IPS-20b (cell line): ENCODE data around the gene ZNF536.

Experiments
- H3K27ac ChIP-seq: one replicate; pipeline ENCODE4 v1.5.1; 2013; ENCODE audit warnings: low read length
- H3K27me3 ChIP-seq: 2 replicates; pipeline ENCODE4 v1.6.1; 2013; ENCODE audit warnings: mild to moderate bottlenecking, low read length, inconsistent platforms; ENCODE audit not compliant: insufficient read depth
- H3K36me3 ChIP-seq: 2 replicates; pipeline ENCODE4 v1.6.1; 2013; ENCODE audit warnings: low read depth, mild to moderate bottlenecking, inconsistent platforms, low read length, moderate library complexity; ENCODE audit not compliant: insufficient read depth
- H3K4me1 ChIP-seq: 2 replicates; pipeline ENCODE4 v1.6.1; 2013; ENCODE audit warnings: mild to moderate bottlenecking, control low read depth, inconsistent platforms, low read length, moderate library complexity; ENCODE audit not compliant: insufficient read depth
- H3K4me3 ChIP-seq: 2 replicates; pipeline ENCODE4 v1.5.1; 2013; ENCODE audit warnings: mild to moderate bottlenecking, low read length, inconsistent platforms
- H3K9ac ChIP-seq: 2 replicates; pipeline ENCODE4 v1.6.1; 2013; ENCODE audit warnings: low read depth, mild to moderate bottlenecking, inconsistent platforms, low read length, moderate library complexity
- H3K9me3 ChIP-seq: 2 replicates; pipeline ENCODE4 v1.6.1; 2013; ENCODE audit warnings: mild to moderate bottlenecking, low read depth, low read length, inconsistent platforms; ENCODE audit not compliant: insufficient read depth

Gene ZNF536

DNA sequence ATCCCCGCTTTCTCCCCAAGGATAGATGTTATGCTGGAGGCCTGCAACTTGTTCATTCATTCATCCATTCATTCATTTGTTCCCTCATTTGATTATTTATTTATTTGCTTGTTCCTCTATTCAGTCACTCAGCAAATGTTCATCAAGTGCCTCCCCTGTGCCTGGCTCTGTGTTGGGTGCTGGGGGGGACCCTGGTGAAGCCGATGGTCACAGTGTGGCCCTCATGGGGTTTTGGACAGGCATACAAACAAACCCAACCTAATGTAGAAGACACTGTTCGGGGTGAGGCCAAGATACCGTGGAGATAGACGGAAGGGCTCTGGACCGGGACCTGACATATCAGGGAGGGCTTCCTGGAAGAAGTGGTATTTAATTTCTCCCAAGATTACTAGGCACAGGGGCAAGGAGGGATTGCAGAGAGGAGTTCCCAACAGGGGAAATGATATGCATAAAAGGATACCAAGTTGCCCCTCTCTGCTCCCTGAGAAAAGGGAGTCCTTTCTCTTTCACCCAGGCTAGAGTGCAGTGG, 58.1 kb downstream of the ZNF536 start:
- Histone ChIP-seq H3K27me3 (no peaks in the 10 kb centered on the region), H3K4me1 (no peaks in the 10 kb centered on the region), H3K9ac (no peak overlapping the region), H3K9me3 (no peaks in the 10 kb centered on the region), H3K36me3 (no peaks in the 10 kb centered on the region), H3K4me3 (no peak overlapping the region), H3K27ac (no peak overlapping the region)

DNA sequence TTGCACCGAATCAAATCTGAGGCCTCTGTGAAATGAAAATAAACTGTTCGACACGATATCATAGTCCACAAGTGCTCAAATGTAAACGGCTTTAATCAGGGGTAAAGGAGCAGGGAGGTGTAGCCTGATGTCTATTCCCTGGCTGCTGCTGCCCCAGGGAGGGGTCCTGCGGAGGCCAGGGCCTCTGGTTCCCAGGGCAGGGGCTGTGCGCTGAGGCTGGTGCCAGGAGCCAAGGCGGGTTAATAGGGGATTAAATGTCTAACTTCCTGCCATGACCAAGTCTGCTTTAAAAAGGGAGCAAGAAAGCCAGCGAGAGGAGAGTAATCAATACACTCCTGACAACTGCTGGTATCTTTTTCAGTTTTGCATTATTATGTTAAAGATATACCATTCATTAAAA, 59.4 kb downstream of the ZNF536 start:
- H3K27ac ChIP-seq: no peak overlapping the region
- no peaks in the 10 kb centered on the region for H3K9me3 ChIP-seq
- H3K4me1 ChIP-seq: no peaks in the 10 kb centered on the region
- no peaks in the 10 kb centered on the region for H3K36me3 ChIP-seq
- H3K9ac ChIP-seq: no peak overlapping the region
- no peak overlapping the region for H3K4me3 ChIP-seq
- no peaks in the 10 kb centered on the region for H3K27me3 ChIP-seq

- Histone ChIP-seq H3K27ac (no peak overlapping the region), H3K27me3 (no peaks in the 10 kb centered on the region), H3K36me3 (no peaks in the 10 kb centered on the region), H3K9me3 (no peaks in the 10 kb centered on the region), H3K4me3 (no peak overlapping the region), H3K9ac (no peak overlapping the region), H3K4me1 (no peaks in the 10 kb centered on the region; the same call in 1 of the 2 replicates)
Measured at GRCh38 chr19:30434797-30435594, 62.8 kb downstream of the ZNF536 start.

GRCh38 chr19:30437869-30438268, 65.7 kb downstream of the ZNF536 start:
- H3K27me3 ChIP-seq: no peaks in the 10 kb centered on the region
- no peaks in the 10 kb centered on the region; the same call in 1 of the 2 replicates for H3K4me1 ChIP-seq
- no peak overlapping the region for H3K9ac ChIP-seq
- no peaks in the 10 kb centered on the region for H3K9me3 ChIP-seq
- H3K4me3 ChIP-seq: no peak overlapping the region
- no peak overlapping the region for H3K27ac ChIP-seq
- H3K36me3 ChIP-seq: no peaks in the 10 kb centered on the region

- Histone ChIP-seq H3K9ac (no peak overlapping the region), H3K9me3 (no peaks in the 10 kb centered on the region), H3K36me3 (no peaks in the 10 kb centered on the region), H3K27ac (no peak overlapping the region), H3K4me3 (no peak overlapping the region), H3K27me3 (no peaks in the 10 kb centered on the region), H3K4me1 (no peaks in the 10 kb centered on the region; the same call in 1 of the 2 replicates)
Measured at GRCh38 chr19:30439310-30439709, 67.1 kb downstream of the ZNF536 start.

GRCh38 chr19:30441011-30441410, 68.8 kb downstream of the ZNF536 start:
- Histone ChIP-seq H3K9ac (no peak overlapping the region), H3K4me1 (no peaks in the 10 kb centered on the region; the same call in 1 of the 2 replicates), H3K4me3 (no peak overlapping the region), H3K36me3 (no peaks in the 10 kb centered on the region), H3K9me3 (no peaks in the 10 kb centered on the region), H3K27ac (no peak overlapping the region), H3K27me3 (no peaks in the 10 kb centered on the region)

GRCh38 chr19:30442674-30443073, 70.5 kb downstream of the ZNF536 start:
- Histone ChIP-seq H3K9me3 (no peaks in the 10 kb centered on the region), H3K27ac (no peak overlapping the region), H3K4me3 (no peak overlapping the region), H3K9ac (no peak overlapping the region), H3K36me3 (no peaks in the 10 kb centered on the region), H3K4me1 (peaks cover 5% of the 10 kb centered on the region), H3K27me3 (no peaks in the 10 kb centered on the region)

DNA sequence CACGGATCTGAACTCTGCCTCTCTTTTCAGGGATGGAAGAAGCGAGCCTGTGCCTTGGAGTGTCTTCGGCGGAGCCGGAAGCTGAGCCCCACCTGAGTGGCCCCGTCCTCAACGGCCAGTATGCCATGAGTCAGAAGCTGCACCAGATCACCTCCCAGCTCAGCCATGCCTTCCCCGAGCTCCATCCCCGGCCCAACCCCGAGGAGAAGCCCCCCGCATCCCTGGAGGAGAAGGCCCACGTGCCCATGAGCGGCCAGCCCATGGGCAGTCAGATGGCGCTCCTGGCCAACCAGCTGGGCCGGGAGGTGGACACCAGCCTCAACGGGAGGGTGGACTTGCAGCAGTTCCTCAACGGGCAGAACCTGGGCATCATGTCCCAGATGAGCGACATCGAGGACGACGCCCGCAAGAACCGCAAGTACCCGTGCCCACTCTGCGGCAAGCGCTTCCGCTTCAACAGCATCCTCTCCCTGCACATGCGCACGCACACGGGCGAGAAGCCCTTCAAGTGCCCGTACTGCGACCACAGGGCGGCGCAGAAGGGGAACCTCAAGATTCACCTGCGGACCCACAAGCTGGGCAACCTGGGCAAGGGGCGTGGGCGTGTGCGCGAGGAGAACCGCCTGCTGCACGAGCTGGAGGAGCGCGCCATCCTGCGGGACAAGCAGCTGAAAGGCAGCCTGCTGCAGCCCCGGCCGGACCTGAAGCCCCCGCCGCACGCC, 71.5 kb downstream of the ZNF536 start:
- Histone ChIP-seq H3K9ac (no peak overlapping the region), H3K36me3 (no peaks in the 10 kb centered on the region), H3K27me3 (no peaks in the 10 kb centered on the region), H3K4me1 (peaks cover 15% of the 10 kb centered on the region), H3K4me3 (no peak overlapping the region), H3K9me3 (no peaks in the 10 kb centered on the region), H3K27ac (no peak overlapping the region)

GRCh38 chr19:30444253-30444671, 72.1 kb downstream of the ZNF536 start:
- Histone ChIP-seq H3K9me3 (no peaks in the 10 kb centered on the region), H3K27me3 (no peaks in the 10 kb centered on the region), H3K4me3 (no peak overlapping the region), H3K36me3 (no peaks in the 10 kb centered on the region), H3K4me1 (peaks cover 21% of the 10 kb centered on the region), H3K9ac (no peak overlapping the region), H3K27ac (no peak overlapping the region)

- Histone ChIP-seq H3K9ac (no peak overlapping the region), H3K9me3 (no peaks in the 10 kb centered on the region), H3K36me3 (no peaks in the 10 kb centered on the region), H3K27ac (no peak overlapping the region), H3K4me3 (no peak overlapping the region), H3K4me1 (peaks cover 26% of the 10 kb centered on the region), H3K27me3 (no peaks in the 10 kb centered on the region)
Measured at GRCh38 chr19:30444686-30445232, 72.6 kb downstream of the ZNF536 start.

DNA sequence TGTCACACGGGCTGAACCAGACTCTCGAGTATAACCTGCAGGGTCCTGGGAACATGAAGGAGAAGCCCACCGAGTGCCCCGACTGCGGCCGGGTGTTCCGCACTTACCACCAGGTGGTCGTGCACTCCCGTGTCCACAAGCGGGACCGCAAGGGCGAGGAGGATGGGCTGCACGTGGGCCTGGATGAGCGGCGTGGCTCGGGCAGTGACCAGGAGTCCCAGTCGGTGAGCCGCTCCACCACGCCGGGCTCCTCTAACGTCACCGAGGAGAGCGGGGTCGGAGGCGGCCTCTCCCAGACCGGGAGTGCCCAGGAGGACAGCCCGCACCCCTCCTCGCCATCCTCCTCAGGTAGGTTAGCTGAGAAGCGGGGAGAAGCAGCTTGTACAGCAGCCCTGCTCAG, 73.2 kb downstream of the ZNF536 start:
- Histone ChIP-seq H3K27ac (no peak overlapping the region), H3K9me3 (no peaks in the 10 kb centered on the region), H3K4me1 (peaks cover 28% of the 10 kb centered on the region), H3K27me3 (no peaks in the 10 kb centered on the region), H3K9ac (no peak overlapping the region), H3K36me3 (no peaks in the 10 kb centered on the region), H3K4me3 (no peak overlapping the region)
